ENCODE data around the gene XRRA1. TPM values are rescaled to one million over a fixed set of nuclear protein-coding genes. Genes with fewer than 3 reads are reported as not detected.

Gene XRRA1
- total RNA-seq, 1 experiment from 2014 or later, result 11.9 TPM

DNA sequence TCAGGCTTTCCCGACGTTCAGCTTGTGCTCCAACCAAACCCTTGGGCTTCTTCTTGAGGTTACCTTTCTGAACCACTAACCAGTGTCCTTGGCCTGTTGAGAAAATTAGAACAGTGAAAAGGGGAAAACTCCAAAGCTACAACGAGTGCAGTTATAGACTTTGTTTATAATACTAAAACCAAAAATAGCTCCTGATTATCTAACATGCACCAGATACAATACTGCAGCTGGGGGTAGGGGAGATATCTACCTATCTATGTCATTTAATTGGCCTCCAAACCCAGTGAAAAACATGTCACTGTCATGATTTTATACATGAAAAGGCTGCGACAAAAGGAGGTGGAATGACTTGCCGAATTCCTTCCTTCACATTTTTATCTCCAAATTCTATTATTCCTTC is 11.9 kb downstream of the XRRA1 start:
- no TSS peak for BruUV-seq (replicated peaks)
- H3K27ac Mint-ChIP-seq (ENCODE audit: unreplicated experiment), result no peak overlapping the region
- intact Hi-C loops (cut with micrococcal nuclease; ENCODE audit: unreplicated experiment), result no loop called here
- no peak for DNase-seq
- no peaks in the 10 kb centered on the region for H3K9me3 Mint-ChIP-seq (ENCODE audit: unreplicated experiment)
- H3K27me3 Mint-ChIP-seq (ENCODE audit: insufficient read depth, unreplicated experiment), result no peaks in the 10 kb centered on the region
- Histone ChIP-seq H3K27me3 (replicated peaks; ENCODE audit: control insufficient read depth, insufficient read depth, low read length) (no peaks in the 10 kb centered on the region), H3K9me3 (no peaks in the 10 kb centered on the region), H3K4me3 (ENCODE audit: low read depth, low read length) (no peak overlapping the region), H3K36me3 (ENCODE audit: control insufficient read depth, insufficient read depth, low read length) (no peaks in the 10 kb centered on the region), H3K4me1 (no peaks in the 10 kb centered on the region)
- TF ChIP-seq, protein P1, sequence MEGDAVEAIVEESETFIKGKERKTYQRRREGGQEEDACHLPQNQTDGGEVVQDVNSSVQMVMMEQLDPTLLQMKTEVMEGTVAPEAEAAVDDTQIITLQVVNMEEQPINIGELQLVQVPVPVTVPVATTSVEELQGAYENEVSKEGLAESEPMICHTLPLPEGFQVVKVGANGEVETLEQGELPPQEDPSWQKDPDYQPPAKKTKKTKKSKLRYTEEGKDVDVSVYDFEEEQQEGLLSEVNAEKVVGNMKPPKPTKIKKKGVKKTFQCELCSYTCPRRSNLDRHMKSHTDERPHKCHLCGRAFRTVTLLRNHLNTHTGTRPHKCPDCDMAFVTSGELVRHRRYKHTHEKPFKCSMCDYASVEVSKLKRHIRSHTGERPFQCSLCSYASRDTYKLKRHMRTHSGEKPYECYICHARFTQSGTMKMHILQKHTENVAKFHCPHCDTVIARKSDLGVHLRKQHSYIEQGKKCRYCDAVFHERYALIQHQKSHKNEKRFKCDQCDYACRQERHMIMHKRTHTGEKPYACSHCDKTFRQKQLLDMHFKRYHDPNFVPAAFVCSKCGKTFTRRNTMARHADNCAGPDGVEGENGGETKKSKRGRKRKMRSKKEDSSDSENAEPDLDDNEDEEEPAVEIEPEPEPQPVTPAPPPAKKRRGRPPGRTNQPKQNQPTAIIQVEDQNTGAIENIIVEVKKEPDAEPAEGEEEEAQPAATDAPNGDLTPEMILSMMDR (IDR thresholded peaks at IDR 0.05; ENCODE audit: insufficient read depth in 1 of 2, low read depth in 1 of 2, low read length in 1 of 2, severe bottlenecking in 1 of 2, unreplicated experiment in 1 of 2), result no peak
- CTCF ChIA-PET, result interaction anchor here (0.7 to 1.2 kb wide), 2 partner anchors 86 to 197 kb away, joined by 3 read pairs; no protein-coding TSS in a partner anchor
- no peak overlapping the region for H3K4me3 Mint-ChIP-seq (ENCODE audit: unreplicated experiment)
- H3K36me3 Mint-ChIP-seq (ENCODE audit: insufficient read depth, unreplicated experiment), result no peaks in the 10 kb centered on the region
- POLR2A ChIA-PET, result interaction anchor here (0.9 kb wide), 1 partner anchor 12 kb away, joined by 5 read pairs; the partner anchor contains the start of genes SPCS2 and XRRA1
- H3K4me1 Mint-ChIP-seq (ENCODE audit: low read depth, unreplicated experiment), result no peaks in the 10 kb centered on the region

DNA sequence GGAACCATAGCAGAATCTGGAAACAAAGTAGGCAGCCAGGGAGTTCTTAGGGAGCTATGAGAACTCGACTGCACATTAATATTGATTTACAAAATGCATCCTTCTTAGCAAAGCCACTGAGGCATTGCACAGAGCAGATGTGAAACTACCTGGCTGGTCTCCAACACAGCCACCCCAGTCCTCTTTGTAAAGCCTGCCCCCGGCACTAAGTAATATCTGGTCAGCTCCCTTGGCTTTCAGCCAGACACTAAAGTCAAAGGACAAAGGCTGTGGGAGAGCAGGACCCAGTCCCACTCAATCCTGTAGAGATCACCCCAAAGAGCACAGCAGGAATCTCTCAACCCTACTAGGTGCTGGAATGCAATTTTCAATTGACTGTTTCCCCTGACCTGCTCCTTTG is 12.8 kb downstream of the XRRA1 start:
- TF ChIP-seq, protein P1 (IDR thresholded peaks at IDR 0.05; ENCODE audit: insufficient read depth in 1 of 2, low read depth in 1 of 2, low read length in 1 of 2, severe bottlenecking in 1 of 2, unreplicated experiment in 1 of 2), result no peak
- Mint-ChIP-seq H3K4me3 (ENCODE audit: unreplicated experiment) (no peak overlapping the region), H3K9me3 (ENCODE audit: unreplicated experiment) (no peaks in the 10 kb centered on the region), H3K27ac (ENCODE audit: unreplicated experiment) (no peak overlapping the region), H3K27me3 (ENCODE audit: insufficient read depth, unreplicated experiment) (no peaks in the 10 kb centered on the region), H3K4me1 (ENCODE audit: low read depth, unreplicated experiment) (no peaks in the 10 kb centered on the region), H3K36me3 (ENCODE audit: insufficient read depth, unreplicated experiment) (no peaks in the 10 kb centered on the region)
- intact Hi-C loops (cut with micrococcal nuclease; ENCODE audit: unreplicated experiment), result no loop called here
- H3K27me3 ChIP-seq (replicated peaks; ENCODE audit: control insufficient read depth, insufficient read depth, low read length), result no peaks in the 10 kb centered on the region
- no peak for DNase-seq
- H3K4me1 ChIP-seq, result no peaks in the 10 kb centered on the region
- ChIA-PET POLR2A (no interaction called here), CTCF (interaction anchor here (1.2 kb wide), 1 partner anchor 198 kb away, joined by 3 read pairs; no protein-coding TSS in a partner anchor)
- no peak overlapping the region for H3K4me3 ChIP-seq (ENCODE audit: low read depth, low read length)
- no peaks in the 10 kb centered on the region for H3K9me3 ChIP-seq
- no TSS peak for BruUV-seq (replicated peaks)
- no peaks in the 10 kb centered on the region for H3K36me3 ChIP-seq (ENCODE audit: control insufficient read depth, insufficient read depth, low read length)

- no peaks in the 10 kb centered on the region for H3K9me3 ChIP-seq
- Mint-ChIP-seq H3K4me1 (ENCODE audit: low read depth, unreplicated experiment) (no peaks in the 10 kb centered on the region), H3K27me3 (ENCODE audit: insufficient read depth, unreplicated experiment) (no peaks in the 10 kb centered on the region), H3K9me3 (ENCODE audit: unreplicated experiment) (no peaks in the 10 kb centered on the region), H3K27ac (ENCODE audit: unreplicated experiment) (no peak overlapping the region), H3K4me3 (ENCODE audit: unreplicated experiment) (no peak overlapping the region), H3K36me3 (ENCODE audit: insufficient read depth, unreplicated experiment) (no peaks in the 10 kb centered on the region)
- no peaks in the 10 kb centered on the region for H3K36me3 ChIP-seq (ENCODE audit: control insufficient read depth, insufficient read depth, low read length)
- intact Hi-C loops (cut with micrococcal nuclease; ENCODE audit: unreplicated experiment), result no loop called here
- BruUV-seq (replicated peaks), result no TSS peak
- H3K4me1 ChIP-seq, result no peaks in the 10 kb centered on the region
- no peaks in the 10 kb centered on the region for H3K27me3 ChIP-seq (replicated peaks; ENCODE audit: control insufficient read depth, insufficient read depth, low read length)
- CTCF ChIA-PET, result no interaction called here
- TF ChIP-seq, protein P1 (IDR thresholded peaks at IDR 0.05; ENCODE audit: insufficient read depth in 1 of 2, low read depth in 1 of 2, low read length in 1 of 2, severe bottlenecking in 1 of 2, unreplicated experiment in 1 of 2), result no peak
- no peak overlapping the region for H3K4me3 ChIP-seq (ENCODE audit: low read depth, low read length)
- DNase-seq, result no peak
- POLR2A ChIA-PET, result no interaction called here
Measured at GRCh38 chr11:74935285-74935684, 13.6 kb downstream of the XRRA1 start.
